Heart left ventricle (tissue), 16 donors: ENCODE measurements around the gene PRKN. TPM values are rescaled to one million over a fixed set of nuclear protein-coding genes. Genes with fewer than 3 reads are reported as not detected.

ENCODE experiments used
- ATAC-seq, 4 donors: fragments of 200-7000 bp; cut with Tn5 transposase; one replicate each; pipeline ENCODE4 v1.9.1; 2020 to 2022; ENCODE audit warnings: moderate library complexity in 4 of 4, mild to moderate bottlenecking in 3 of 4, moderate number of reproducible peaks in 1 of 4
- DNase-seq, 5 donors: peaks; one replicate each; pipeline ENCODE4 v3.0.0-alpha.2; 2020
- H3K27ac ChIP-seq, 12 donors: fragments of 200-600 bp; sonication (generic) in 4 of 12; one replicate each; pipeline versions ENCODE4 v1.5.0 to v1.8.0; 2016 to 2022; ENCODE audit warnings: mild to moderate bottlenecking in 2 of 12
- H3K27me3 ChIP-seq, 9 donors: fragments of 200-600 bp; sonication (generic) in 2 of 9; one replicate each; pipeline versions ENCODE4 v1.5.1 to v1.8.0; 2016 to 2022; ENCODE audit warnings: mild to moderate bottlenecking in 3 of 9
- H3K36me3 ChIP-seq, 9 donors: fragments of 200-600 bp; sonication (generic) in 2 of 9; one replicate each; pipeline versions ENCODE4 v1.5.0 to v1.8.0; 2018 to 2022; ENCODE audit warnings: mild to moderate bottlenecking in 2 of 9
- H3K4me1 ChIP-seq, 12 donors: fragments of 200-600 bp; sonication (generic) in 4 of 12; one replicate each; pipeline versions ENCODE4 v1.5.0 to v1.8.0; 2016 to 2022; ENCODE audit warnings: mild to moderate bottlenecking in 3 of 12
- H3K4me3 ChIP-seq, 12 donors: fragments of 200-600 bp; sonication (generic) in 4 of 12; one replicate each; pipeline versions ENCODE4 v1.5.0 to v1.8.0; 2017 to 2022; ENCODE audit warnings: mild to moderate bottlenecking in 9 of 12, moderate library complexity in 4 of 12
- H3K9me3 ChIP-seq, 12 donors: fragments of 200-600 bp; sonication (generic) in 4 of 12; one replicate each; pipeline versions ENCODE4 v1.5.0 to v1.8.0; 2016 to 2022; ENCODE audit warnings: mild to moderate bottlenecking in 1 of 12
- POLR2A ChIP-seq, 2 donors: fragments of 450-650 bp; IDR thresholded peaks; one replicate each; pipeline ENCODE4 v1.6.1; 2017; ENCODE audit warnings: antibody characterized with exemption in 2 of 2, mild to moderate bottlenecking in 2 of 2, moderate library complexity in 2 of 2
- WGBS, 4 donors: extraction: QIAGEN DNeasy Blood & Tissue Kit in 2 of 4; methylation state at CpG; one replicate each; pipeline versions ENCODE4 v1.1.5 to v1.1.7; 2013 to 2018; 5-methylcytosine and 5-hydroxymethylcytosine counted together
- intact Hi-C, 10 donors: fragments of 100-400 bp; cut with DNase I; formaldehyde crosslinking; loops; one replicate each; pipeline versions ENCODE4 v1.11.1 to v1.14.2; 2022
- polyA plus RNA-seq, 2 donors: library from polyadenylated mRNA; stranded (reverse); fragments of 200-250 nt; gene quantifications; one replicate each; pipeline ENCODE4 v1.2.3, GENCODE V29; 2013
- total RNA-seq, 9 donors: library from RNA; depleted of rRNA in 2 of 9; stranded (reverse); fragments of >200 nt in 2 of 9; fragmentation: NEBNext Ultra II Directional in 3 of 9; extraction: Animal tissue kit (Norgen Biotek cat#: 25700) in 3 of 9; gene quantifications; one replicate each; pipeline versions ENCODE4 v1.1.0 to v1.2.4, GENCODE V29; 2016 to 2023
- TF ChIP-seq, protein P1 (sequence below), 12 donors: fragments of 200-600 bp; sonication (generic) in 4 of 12; IDR thresholded peaks; one replicate each; pipeline versions ENCODE4 v1.5.0 to v1.8.0; 2018 to 2022; ENCODE audit warnings: antibody characterized with exemption in 12 of 12, mild to moderate bottlenecking in 5 of 12
- donor health status: ischemic (EF 13 %, LVEDD 7.1; RV severe dilation, severe dysfunction).
- donor health status: healthy with polysubstance abuse.
- donor health status: DM: no; HTN: yes; CAD: no.
- donor health status: DM: no; HTN: no; CAD: no.
- donor health status: ischemic (EF 25% LVEDD 6.9; RV normal size, moderate dysfunction).
- donor health status: ischemic (EF 25% LVEDD 5.7; RV mildly dilated, moderate dysfunction).
- donor health status: healthy.
- donor health status: DM: yes; HTN: yes; CAD: no.
- donor health status: ischemic (EF 35%, LVEDD 5.7; RV mildly dilated, moderate dysfunction).
- donor health status: nonischemic (EF 11% LVEDD 7.7; RV severe dilation, severe dysfunction).
- donor health status: DM: yes; HTN: yes; CAD: no.
- donor health status: PGD.
- donor health status: ischemic (EF 29% LVEDD 5.4; RV normal size, mild dysfunction).
- donor health status: nonischemic (EF 23%, LVEDD 6.1; RV moderate dilation, normal function).

PRKN gene
- total and polyA plus RNA-seq, 11 donors = 3.4 to 32.5 (median 21.2) TPM

DNA sequence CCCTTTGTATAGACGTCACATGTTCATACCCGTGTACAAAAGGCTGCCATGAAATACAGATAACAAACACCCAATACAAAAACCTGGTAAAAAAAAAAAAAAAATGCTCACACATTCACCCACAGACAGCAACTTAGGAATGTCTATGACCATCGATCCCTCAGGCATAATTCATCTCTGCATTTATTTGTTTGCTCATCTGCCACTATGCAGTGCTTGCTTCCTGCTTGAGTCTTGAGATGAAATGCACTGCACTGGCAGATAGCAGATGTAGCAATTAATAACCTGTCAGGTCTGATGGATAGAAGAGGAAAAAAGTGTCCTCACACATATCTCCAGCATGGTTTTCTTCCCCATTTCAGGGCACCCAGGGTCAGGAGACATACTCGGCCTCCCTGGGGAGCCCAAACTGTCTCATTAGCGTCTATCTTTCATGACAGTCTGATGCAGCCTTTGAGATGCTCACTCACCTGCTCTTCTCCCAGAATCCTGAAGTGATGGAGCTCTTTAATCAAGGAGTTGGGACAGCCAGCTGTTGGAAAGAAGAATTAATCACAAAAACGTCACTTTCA lies 1158.6 kb downstream of the PRKN start:
- DNase-seq (no peak), ATAC-seq (no peak)
- no peak overlapping the region for H3K27ac ChIP-seq
- peaks cover 0 to 2% (median 0%) of the 10 kb centered on the region in 12 donors for H3K9me3 ChIP-seq
- intact Hi-C loops = no loop called here
- no peaks in the 10 kb centered on the region for H3K27me3 ChIP-seq
- H3K4me1 ChIP-seq = no peaks in the 10 kb centered on the region
- no peaks in the 10 kb centered on the region for H3K36me3 ChIP-seq
- H3K4me3 ChIP-seq = no peak overlapping the region
- TF ChIP-seq, protein P1, sequence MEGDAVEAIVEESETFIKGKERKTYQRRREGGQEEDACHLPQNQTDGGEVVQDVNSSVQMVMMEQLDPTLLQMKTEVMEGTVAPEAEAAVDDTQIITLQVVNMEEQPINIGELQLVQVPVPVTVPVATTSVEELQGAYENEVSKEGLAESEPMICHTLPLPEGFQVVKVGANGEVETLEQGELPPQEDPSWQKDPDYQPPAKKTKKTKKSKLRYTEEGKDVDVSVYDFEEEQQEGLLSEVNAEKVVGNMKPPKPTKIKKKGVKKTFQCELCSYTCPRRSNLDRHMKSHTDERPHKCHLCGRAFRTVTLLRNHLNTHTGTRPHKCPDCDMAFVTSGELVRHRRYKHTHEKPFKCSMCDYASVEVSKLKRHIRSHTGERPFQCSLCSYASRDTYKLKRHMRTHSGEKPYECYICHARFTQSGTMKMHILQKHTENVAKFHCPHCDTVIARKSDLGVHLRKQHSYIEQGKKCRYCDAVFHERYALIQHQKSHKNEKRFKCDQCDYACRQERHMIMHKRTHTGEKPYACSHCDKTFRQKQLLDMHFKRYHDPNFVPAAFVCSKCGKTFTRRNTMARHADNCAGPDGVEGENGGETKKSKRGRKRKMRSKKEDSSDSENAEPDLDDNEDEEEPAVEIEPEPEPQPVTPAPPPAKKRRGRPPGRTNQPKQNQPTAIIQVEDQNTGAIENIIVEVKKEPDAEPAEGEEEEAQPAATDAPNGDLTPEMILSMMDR (IDR thresholded peaks at IDR 0.05) = no peak
- TF ChIP-seq POLR2A (IDR thresholded peaks at IDR 0.05) = no peak
- 86 to 93% (median 91%) methylated on average over 6 of the region's 6 CpGs for WGBS, 4 donors

- Histone ChIP-seq H3K36me3 (no peaks in the 10 kb centered on the region), H3K4me1 (no peaks in the 10 kb centered on the region), H3K4me3 (no peak overlapping the region), H3K27ac (no peak overlapping the region), H3K9me3 (no peaks in the 10 kb centered on the region), H3K27me3 (no peaks in the 10 kb centered on the region)
- DNase-seq (no peak), ATAC-seq (no peak)
- TF ChIP-seq, protein P1 (IDR thresholded peaks at IDR 0.05) = no peak
- TF ChIP-seq POLR2A (IDR thresholded peaks at IDR 0.05) = no peak
- 86 to 91% (median 88%) methylated on average over 3 of the region's 3 CpGs for WGBS, 4 donors
- intact Hi-C loops = no loop called here
Observed at GRCh38 chr6:161564952-161565351, 1162.6 kb downstream of the PRKN start.

DNA sequence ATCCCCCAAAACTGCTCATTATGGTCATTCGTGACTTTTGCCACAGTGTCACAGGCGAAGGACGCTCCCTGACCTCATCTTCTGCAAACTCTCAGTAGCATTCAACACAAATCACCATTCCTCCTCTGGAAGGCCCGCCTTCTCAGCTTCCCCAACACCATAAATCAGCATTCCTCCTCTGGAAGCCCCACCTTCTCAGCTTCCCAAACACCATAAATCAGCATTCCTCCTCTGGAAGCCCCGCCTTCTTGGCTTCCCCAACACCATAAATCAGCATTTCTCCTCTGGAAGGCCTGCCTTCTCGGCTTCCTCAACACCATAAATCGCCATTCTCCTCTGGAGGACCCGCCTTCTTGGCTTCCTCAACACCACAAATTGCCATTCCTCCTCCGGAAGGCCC lies 1165.7 kb downstream of the PRKN start:
- intact Hi-C loops = no loop called here
- no peak for DNase-seq

GRCh38 chr6:161557333-161558107 lies 1170.0 kb downstream of the PRKN start:
- H3K4me3 ChIP-seq = no peak overlapping the region
- H3K27ac ChIP-seq = no peak overlapping the region
- DNase-seq = no peak
- peaks cover 0 to 43% (median 18%) of the 10 kb centered on the region in 12 donors for H3K9me3 ChIP-seq
- intact Hi-C loops = no loop called here
- H3K27me3 ChIP-seq = no peaks in the 10 kb centered on the region
- TF ChIP-seq POLR2A (IDR thresholded peaks at IDR 0.05) = no peak
- TF ChIP-seq, protein P1 (IDR thresholded peaks at IDR 0.05) = no peak
- H3K4me1 ChIP-seq = no peaks in the 10 kb centered on the region
- WGBS, 4 donors = 80 to 87% (median 84%) methylated on average over 9 of the region's 9 CpGs
- ATAC-seq = no peak
- no peaks in the 10 kb centered on the region for H3K36me3 ChIP-seq

More for the DNA sequence above, 1165.7 kb downstream of the PRKN start:
- Histone ChIP-seq H3K4me1 (no peaks in the 10 kb centered on the region), H3K36me3 (no peaks in the 10 kb centered on the region), H3K27me3 (no peaks in the 10 kb centered on the region), H3K27ac (no peak overlapping the region), H3K4me3 (no peak overlapping the region), H3K9me3 (peaks cover 0 to under 1% (median 0%) of the 10 kb centered on the region in 12 donors)
- 90 to 95% (median 94%) methylated on average over 9 of the region's 9 CpGs for WGBS, 4 donors
- TF ChIP-seq POLR2A (IDR thresholded peaks at IDR 0.05) = no peak
- TF ChIP-seq, protein P1 (IDR thresholded peaks at IDR 0.05) = no peak
- ATAC-seq = no peak
